ENCODE measurements around the gene CDC42BPB.
A peak's percentile ranks its signal among the peaks of the same experiment; 100 is the strongest.

The CDC42BPB gene

DNA sequence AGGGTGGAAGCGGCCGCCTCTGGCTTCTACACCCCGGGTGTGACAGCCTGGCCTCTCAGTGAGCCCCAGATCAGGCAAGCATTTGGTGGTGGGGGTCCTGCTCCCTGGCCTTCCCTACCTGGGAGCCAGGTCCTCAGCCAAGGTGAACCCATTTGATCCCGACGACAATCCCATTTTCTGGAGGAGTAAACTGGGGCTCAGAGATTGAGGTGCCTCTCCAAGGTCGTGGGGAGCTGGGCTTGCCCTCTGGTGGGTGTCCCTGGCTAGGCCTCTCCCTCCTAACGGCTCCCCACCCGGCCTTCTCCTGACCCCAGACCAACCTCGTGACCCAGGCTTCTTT lies 34.5 kb upstream of the CDC42BPB start:
- TF ChIP-seq, protein P1, sequence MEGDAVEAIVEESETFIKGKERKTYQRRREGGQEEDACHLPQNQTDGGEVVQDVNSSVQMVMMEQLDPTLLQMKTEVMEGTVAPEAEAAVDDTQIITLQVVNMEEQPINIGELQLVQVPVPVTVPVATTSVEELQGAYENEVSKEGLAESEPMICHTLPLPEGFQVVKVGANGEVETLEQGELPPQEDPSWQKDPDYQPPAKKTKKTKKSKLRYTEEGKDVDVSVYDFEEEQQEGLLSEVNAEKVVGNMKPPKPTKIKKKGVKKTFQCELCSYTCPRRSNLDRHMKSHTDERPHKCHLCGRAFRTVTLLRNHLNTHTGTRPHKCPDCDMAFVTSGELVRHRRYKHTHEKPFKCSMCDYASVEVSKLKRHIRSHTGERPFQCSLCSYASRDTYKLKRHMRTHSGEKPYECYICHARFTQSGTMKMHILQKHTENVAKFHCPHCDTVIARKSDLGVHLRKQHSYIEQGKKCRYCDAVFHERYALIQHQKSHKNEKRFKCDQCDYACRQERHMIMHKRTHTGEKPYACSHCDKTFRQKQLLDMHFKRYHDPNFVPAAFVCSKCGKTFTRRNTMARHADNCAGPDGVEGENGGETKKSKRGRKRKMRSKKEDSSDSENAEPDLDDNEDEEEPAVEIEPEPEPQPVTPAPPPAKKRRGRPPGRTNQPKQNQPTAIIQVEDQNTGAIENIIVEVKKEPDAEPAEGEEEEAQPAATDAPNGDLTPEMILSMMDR (conservative IDR thresholded peaks at IDR 0.05) = 0 out of 2 replicates have a peak, but pooled peaks have one; percentile 23
- H3K27ac ChIP-seq = peak overlapping the region; percentile 66; the same call in 1 of the 2 replicates

DNA sequence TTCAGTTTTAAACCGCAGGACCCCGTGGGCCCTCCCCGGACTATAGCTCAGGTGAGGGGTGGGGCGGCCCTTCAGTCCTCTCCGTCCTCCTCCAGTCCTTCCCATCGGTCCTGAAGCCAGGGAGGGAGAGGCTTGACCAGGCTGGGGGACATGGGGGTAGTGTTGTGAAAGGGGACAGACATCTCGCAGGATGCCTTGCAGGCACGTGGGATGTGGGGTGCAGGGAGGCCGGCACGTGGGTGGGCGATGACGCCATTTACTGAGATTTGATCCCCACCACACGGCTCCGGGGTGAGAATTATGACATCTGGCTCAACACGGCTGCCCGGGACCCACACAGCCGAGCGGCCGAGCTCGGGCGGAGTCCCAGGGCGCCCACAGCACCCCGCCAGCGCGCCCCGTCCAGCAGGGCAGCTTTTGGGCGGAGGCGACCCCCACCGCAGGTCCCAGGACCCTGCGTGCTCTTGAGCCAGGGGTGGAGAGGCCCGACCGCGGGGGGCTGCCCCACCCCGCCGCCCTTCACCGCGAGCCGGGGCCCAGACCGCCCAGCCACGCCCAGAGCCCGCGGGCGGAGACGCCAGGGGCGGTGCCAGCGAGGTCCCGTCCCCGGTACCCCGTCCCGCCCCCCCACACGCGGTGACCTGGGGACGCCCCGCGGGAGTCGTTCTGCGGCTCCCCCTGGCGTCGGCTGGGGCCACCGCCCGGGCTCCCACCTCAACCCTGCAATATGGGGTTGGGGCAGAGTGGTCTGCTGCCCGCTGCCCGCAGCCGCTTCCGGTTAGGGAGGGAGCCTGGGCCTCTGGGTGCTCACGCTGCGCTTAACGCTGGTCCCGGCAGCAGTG lies 33.9 kb upstream of the CDC42BPB start:
- TF ChIP-seq, protein P1 (conservative IDR thresholded peaks at IDR 0.05) = peak; percentile 61
- H3K27ac ChIP-seq = peak overlapping the region; percentile 66; the same call in 1 of the 2 replicates

DNA sequence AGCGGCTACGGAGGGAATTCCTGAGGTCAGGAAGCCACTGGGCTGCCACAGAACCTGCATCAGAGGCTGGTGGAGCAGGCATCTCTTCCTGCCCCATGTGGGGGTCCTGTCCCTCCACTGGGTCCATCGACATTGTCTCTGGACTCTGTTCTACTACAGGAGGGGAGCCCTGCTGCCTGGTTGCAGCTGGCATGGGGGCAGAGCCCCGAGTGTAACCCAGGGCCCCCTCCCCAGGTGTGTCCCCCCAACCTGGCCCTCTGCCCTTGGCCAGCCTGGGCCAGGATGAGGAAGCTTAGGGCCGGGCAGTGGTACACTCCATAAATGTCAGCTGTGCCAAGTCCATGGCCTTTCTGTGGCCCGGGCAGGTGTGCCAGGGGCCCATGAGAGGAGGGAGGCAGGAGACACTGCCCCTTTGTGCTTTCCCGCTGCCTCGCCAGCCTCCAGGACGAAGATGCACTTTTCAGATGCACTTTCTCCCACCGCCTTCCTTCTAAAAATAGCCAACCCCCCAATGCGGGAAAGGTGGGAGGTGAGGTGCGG lies 33.2 kb upstream of the CDC42BPB start:
- H3K27ac ChIP-seq = no peak overlapping the region; the same call in 1 of the 2 replicates
- TF ChIP-seq, protein P1 (conservative IDR thresholded peaks at IDR 0.05) = no peak

DNA sequence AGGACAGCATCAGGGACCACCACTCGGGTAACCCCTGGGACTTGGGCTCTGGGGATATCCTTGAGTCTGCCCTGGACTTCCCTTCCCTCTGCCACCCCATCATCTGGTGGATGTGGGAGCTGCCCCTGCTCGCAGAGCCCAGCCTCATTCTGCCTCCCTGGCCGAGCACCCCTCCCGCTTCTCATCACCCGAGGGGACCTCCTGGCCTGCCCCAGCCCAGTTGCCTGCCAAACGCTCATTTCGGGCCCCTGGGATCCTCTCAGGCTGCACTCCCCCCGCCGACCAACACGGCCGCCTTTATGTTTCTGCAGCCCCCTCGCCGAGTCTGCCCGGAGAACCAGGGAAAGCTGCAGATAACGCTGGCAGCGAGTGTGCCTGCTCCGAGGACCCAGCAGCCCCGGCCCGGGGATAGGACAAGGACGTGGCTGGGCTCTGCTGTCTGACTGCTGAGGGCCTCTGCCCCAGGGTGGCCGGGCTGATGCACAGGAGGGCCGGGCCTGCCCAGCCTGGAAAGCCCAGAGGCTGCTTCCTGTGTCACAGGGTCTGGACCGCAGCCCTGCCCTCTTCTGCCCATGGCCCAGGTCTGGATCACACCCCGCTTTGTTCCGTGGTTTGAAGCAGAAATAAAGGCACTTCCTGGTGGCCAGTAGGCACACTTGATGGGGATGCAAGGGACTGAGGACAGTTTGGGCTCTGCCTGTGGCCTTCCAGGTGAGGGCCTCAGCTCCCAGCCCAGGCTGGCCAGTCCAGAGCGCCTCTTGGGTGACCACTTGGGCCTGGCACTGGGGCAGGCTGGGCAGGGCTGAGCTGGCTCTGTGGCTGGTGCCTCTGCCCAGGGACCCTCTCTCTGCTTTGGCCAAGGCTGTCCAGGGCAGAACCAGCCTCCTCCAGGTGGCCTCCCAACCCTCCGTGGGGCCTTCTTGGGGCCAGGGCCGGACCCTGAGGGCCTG lies 32.3 kb upstream of the CDC42BPB start:
- TF ChIP-seq, protein P1 (conservative IDR thresholded peaks at IDR 0.05) = no peak
- no peak overlapping the region for H3K27ac ChIP-seq

DNA sequence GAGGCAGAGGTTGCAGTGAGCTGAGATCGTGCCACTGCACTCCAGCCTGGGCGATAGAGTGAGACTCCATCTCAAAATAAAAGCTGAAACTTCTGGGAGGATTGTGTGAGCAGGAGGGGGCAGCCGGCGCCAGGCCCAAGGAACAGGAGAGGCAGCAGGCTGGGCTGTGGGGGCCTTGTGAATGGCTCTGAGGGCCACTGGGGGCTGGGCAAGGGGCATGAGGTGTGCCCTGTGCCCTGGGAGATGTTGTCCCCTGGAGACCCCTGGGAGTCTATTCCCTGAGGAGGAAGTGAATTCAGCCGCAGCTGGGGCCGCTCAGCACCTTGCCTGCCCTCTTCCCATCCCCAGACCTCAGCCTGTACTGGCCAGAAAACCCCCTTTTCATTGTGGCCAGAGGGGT lies 31.6 kb upstream of the CDC42BPB start:
- TF ChIP-seq, protein P1 (conservative IDR thresholded peaks at IDR 0.05) = no peak
- H3K27ac ChIP-seq = no peak overlapping the region

DNA sequence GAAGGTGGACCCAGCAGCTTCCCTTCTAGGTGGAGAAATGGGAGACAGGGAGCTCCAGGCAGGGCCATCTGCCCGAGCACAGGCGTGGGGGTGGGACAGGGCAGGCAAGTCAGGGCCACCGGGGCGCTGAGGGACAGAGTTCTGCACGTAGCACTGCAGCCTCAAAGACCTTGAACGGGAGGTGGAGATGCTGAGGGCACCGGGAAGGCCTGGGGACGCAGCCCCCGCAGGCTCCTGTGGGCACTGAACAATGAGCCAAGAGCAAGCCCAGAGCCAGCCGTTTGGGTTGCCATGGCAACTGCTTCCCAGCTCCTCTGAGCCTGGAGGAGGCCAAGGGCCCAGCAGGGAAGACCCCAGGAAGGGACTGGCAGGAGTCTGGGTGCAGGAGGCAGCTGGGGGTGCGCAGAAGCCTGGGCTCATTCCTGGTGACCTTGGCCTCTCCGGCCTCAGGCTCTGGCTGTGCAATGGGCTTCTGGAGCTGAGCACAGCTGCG lies 30.0 kb upstream of the CDC42BPB start:
- TF ChIP-seq, protein P1 (conservative IDR thresholded peaks at IDR 0.05) = no peak
- no peak overlapping the region for H3K27ac ChIP-seq
